HG02981 (cell line): ENCODE results near the gene CMTM7.
A peak's percentile ranks its signal among the peaks of the same experiment; 100 is the strongest.

ENCODE experiments used
- ATAC-seq: cut with Tn5 transposase; IDR thresholded peaks from one replicate; pipeline ENCODE4 v1.9.1; 2021; ENCODE audit warnings: mild to moderate bottlenecking, moderate library complexity; ENCODE audit not compliant: unreplicated experiment

The CMTM7 gene

DNA sequence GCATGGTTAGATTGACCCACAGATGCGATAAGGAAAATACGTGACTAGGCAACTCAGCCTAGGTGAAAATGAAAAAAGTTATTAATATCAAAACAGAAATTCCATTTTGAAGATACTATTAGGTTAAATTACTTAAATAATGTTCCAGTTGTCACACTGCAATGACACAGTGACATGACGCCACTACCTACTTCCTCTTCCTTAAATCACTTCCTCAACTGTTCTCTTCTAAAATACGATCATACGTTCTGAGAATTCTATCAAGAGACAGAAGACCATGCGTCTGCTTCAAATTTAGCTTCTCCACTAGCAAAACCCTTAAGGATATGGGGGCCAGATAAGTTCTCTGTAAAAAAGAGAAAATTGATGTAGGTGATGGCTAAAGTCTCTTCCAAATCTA, 92.8 kb downstream of the CMTM7 start:
- ATAC-seq = no peak

DNA sequence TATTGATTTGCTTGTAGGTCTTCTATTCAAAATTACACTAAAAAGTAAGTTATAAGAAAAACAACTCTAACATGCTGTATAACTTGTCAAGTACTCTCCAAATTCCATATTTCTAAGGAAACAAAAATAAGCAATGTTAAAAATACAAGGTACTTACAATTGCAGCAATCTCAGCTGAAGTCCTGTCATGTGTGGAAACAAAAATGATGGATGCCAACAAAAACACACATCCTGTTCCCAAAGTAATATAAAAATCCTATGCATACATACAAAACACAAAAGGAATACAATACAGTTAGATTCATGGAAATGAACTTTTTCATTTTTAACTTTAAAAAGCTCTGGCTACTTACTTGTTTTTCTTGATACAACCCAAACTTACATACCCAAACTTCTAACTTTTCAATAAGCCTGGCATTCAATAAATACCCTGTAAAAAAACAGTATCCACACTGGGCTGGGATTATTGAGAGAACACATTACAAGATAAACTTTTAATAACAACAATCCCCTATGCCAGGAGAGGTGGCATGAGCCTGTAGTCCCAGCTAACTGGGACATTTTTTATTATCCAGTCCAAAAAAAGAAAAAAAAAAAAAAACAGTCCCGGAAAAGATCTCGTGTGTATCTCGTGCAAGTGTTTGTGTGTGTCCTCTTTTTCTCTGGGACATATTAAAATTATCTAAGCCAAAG, 96.3 kb downstream of the CMTM7 start:
- no peak for ATAC-seq

DNA sequence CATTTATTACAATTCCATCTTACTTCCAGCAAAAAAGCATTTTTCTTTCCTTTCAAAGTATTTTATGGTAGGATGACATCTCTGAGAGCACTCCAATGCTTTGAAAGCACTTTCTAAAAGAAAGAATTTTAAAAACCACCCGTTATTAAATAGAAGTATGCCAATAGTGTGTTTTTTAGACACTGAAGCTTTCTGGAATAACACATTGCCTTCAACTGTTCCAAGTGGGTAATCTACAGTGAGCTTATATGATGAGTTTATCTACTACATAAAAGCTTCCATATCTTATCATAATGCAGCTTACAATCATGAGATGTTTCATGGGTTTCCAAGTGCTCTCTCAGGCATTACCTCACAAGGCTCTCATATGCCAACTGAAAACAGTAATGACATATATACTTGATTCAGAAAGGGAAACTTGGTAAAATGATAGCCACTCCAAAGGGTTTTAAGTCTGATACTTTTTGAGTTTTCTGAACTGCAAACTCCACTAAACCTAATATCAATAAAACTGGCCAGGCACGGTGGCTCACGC, 96.9 kb downstream of the CMTM7 start:
- ATAC-seq = no peak

DNA sequence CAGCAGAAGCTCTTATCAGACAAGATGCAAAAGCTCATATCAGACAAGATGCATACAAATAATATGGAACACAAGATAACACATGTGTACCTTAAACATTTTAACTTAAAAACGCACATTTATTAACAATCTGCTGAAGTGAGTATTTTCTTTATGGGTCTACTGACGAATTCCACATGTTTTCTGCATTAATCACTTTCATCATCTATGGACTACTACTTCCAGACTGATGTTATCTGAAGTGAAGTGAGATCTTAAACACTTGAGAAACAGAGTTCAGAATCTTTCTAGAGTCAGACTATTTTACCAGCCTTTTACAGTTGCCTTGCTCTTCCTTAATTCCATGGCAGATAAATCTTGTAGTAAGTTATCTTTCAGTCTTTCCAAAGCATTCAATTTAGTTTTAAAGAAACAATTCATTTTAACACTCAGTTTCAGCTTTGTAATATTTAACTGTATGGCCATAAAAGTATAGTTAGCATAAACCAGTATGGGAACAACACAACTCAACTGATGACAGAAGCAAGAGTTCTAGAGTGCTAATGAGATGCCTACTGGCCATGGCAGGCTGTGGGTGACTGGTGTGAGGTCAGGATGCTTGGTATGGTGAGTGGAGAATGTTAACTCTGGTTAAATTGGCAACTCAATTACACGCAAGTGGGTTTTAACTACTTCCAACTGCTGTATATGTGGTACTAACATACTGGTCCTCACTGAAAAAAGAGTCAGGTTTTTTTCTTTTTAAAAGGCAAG, 101.2 kb downstream of the CMTM7 start:
- no peak for ATAC-seq

DNA sequence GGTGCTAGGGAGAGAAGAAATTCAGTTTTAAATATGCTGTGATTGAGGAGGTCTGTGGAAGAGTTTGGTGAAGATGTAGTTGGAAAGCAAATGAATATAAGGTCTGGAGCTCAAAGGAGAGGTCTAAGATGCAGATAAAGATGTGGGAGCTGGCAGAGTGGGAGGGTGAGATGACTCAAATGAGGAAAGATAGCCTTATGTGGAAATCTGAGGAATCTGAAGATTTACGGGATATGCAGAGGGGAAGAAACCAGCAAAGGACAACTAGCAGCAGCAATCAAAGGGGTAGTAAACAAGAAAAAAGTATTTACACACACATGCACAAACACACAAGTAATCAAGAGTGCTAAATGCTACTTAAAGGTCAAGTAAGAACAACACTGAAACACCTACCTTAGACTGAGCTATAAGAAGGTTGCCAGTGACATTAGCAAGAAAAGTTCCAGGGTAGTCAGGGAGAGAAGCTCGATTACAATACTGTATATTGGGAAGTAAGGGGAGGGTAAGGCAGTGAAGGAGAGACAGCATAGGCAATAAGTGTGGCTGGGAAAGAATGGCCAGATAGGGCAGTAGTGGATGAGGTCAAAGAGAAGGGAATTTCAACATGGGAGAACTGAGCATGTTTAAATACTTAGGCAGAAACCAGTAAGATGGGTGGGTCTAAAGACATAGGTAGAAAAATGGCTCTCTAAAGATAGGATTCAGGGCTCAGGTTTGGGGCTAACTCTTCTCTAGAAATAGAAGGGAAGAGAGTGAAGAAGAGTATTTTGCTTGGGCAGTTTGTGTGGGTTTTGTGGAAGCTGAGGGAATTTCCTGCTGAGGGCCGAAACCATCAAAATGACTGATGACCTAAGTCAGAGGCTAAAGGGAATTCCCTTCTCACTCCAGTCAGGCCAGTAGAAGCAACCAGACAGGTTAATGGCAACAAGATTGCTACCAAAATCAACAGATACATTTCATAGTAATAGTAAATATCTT, 102.1 kb downstream of the CMTM7 start:
- ATAC-seq = peak; percentile 79

DNA sequence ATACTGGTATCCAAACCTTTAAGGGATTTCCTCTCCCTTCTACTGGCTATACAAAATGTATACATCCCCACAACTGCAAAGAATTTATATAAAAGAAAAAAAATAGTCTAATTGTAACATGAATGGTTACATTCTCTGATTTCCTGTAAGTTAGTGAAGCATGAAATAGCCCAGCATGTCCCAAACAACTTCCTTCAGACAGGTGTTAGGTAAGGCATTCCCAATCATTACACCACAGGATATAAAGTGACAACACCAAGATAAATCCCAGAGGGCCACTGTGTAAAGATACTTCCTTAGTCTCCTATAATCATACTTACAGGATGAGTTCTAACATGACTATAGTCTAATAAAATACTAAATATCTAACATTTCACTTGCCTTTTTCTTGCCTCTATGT, 103.4 kb downstream of the CMTM7 start:
- no peak for ATAC-seq

DNA sequence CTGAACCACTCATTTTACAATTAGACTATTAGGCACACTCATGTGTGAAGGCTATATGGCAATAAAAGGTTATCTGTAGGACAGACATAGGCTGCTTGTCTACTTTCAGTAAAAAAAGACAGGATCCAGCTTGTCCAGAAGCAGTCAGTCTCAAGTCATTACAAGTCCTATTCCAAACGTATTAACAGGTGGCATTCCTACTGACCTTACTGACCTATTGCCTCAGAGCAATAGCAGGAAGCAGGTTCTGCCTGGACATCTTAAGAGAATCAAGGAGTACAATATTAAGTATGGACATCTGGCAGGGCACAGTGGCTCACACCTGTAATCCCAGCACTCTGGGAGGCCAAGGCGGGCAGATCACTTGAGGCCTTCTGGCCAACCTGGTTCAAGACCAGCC, 104.0 kb downstream of the CMTM7 start:
- no peak for ATAC-seq

DNA sequence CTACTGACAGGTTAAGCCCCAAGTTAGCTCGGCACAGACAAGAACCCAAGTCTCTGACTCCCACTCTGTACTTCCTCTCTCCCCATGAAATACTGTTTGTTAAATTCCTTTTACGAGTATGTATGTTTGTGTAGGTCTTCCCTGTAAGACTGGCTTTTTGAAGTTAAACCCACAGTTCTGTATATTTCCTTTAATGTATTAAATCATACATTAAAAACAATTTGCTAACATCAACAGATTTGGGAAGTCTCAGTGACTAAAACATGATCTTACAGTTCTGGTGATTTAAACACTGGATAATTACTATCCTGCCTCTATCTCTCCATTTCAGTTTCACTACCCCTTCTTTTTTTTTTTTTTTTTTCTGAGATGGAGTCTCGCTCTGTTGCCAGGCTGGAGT, 106.6 kb downstream of the CMTM7 start:
- ATAC-seq = no peak

DNA sequence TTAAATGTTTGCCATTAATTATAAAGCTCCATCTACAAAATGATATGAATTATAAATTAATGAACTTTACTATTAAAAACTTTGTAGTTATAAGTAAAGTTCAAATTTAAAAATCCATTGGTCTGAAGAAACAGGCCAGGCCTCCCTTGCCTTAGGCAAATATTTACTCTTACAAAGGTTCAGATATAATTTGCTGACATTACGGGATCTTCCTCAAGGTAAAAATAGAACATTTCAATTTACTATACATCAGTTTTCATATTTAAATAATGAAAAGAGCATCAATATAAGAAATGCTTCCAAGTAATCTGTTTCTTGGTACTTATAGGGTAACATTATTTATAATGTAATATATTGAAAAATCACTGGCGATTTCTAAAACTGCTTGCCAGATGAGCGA, 107.3 kb downstream of the CMTM7 start:
- ATAC-seq = no peak

DNA sequence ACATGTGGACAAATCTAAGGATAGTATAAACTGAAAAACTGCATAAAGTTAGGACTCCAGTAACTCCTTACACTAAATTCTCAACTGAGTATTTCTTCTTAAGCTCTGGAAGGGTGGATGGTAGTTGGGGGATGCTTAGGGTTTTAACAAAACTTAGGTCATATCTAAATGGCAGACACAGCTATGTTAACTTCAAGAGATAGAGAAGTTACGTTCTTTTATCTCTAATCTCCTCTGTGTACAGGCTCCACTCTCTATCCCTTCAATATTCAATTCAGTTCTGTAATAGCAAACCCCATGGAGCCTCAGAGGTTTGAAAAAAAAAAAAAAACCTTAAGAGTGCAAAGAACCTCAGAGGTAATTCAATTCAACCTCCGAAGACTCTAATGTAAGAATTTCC, 107.9 kb downstream of the CMTM7 start:
- no peak for ATAC-seq

DNA sequence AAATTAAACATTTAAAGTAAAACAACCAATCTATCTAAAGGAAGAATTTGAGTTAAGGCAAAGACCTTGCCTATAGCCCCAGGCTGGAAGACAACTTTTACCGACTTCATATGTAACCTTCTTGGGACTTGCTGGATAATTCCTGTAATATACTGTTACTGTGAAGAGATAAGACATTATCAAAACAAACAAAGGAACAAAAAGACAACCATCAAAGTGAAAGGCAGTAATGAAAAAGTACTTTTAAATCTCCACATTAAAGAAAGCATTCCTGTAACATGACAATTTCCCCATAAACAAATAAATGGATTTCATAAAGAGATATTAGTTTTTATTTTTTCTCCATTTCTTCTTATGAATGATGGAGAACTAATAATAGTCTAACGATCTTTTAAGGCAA, 108.6 kb downstream of the CMTM7 start:
- no peak for ATAC-seq

DNA sequence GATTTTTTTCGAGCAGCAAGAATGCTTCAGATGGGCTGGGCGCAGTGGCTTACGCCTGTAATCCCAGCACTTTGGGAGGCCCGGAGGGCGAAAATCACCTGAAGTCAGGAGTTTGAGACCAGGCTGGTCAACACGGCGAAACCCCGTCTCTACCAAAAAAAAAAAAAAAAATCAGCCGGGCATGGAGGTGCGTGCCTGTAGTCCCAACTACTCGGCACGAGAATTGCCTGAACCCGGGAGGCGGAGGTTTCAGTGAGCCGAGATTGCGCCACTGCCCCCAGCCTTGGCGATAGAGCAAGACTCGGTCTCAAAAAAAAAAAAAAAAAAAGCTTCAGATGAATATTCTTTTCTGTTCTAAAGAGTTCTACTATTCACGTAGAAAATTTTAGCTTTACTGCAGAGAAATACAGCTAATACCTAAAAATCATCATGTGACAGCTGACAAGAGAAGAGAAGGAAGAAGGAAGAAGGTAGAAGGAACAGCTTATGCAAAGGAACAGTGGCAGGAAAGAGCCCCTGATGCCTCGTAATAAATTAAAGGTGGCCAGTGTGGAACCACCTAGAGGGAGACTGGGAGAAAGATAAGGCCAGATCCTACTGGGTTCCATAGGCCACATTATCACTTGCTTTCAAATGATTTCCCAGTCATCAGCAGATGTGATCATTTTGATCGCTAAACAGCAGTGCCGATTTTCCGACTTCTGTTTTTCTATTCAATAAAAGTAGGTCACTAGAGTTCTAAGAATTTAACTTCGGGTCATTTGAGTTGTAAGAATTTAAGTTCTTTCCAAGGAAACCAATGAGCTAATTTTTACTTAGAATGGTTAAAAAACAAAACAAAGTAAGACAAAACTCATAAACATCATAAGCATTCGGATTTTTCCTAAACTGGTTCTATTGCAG, 109.5 kb downstream of the CMTM7 start:
- ATAC-seq = no peak

DNA sequence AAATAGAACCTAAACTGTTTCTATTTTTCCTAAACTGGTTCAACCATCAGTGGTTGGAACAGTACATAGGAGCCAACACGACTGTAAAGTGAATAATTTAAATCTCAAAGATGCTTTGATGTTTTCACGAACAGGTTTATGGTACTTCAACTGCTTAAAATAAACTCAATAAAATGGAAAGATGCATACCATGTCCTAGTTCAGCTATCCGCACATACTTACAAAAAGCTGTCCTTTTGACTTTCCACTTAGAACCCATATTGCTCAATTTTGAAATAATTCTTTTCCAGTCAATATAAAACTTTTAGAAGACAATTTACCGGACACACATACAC, 110.1 kb downstream of the CMTM7 start:
- no peak for ATAC-seq

DNA sequence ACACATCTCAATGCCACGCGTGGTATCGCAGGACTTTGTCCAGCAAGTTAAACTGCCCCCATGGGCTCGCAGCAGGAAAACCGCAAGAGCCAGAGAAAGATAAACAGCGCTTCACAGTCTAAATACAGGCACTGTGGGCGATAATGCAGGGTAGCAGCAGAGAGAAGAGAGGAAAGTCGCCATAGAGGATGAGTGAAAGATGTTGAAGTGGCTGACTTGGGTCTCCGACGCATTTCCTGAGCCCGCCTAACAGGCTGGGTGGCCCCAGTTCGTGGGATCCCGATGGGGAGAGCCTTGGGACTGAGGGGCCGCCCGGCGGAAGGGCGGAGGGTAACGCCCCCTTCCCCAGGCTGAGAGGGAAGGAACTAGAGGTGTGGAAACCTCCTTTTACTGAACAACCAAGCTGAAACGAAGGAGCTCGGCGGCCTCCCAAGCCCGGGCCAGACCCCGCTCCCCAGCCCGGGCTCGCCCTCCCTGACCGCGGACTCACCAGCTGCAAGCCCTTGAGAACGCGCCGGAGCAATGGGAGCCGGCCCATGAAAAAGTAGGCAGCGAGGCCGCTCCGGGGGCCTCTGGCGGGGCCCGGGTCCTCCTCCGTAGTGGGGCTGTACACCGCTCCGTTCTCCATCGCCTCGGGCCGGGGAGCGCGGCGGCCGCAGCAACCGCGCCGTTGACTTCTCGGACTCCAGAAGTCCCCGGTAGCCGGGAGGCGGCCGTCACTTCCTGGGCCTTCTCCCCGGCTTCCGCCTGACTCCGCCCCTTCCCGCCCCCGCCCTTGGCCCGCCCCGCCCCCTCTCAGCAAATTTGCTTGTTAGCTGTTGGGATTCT, 110.7 kb downstream of the CMTM7 start, which contains the start of gene CMTM6:
CMTM6 (minus strand) TSS at position 735 of the 828 bp plus-strand sequence; CDS start at position 628, 107 bp downstream.
- ATAC-seq = peak; percentile 72

DNA sequence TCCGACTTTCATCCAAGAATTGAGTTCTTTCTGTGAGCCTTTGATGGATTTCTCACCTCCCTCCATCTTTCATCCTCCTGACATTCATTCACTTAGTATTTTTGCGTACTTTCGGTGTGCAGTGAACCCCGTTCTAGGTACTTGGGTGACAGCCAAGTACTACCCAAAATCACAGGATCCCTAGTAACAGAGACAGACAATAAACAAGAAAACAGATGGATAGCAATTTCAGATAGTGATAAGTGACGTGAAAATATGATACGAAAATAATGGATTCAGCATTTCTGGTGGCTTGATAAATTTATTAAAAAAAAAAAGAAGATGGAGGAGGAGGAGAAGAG, 111.3 kb downstream of the CMTM7 start:
- ATAC-seq = peak; percentile 9
